AG04449 (cell line): ENCODE measurements around the gene PSG11.
"Not testable (repeated sequence)": the region's sequence is repeated elsewhere in the genome, so short reads cannot be mapped to it uniquely, and the experiment has no call there.

ENCODE experiments used
- CTCF ChIA-PET: fragments of 350-600 bp; formaldehyde crosslinking; extraction: SDS; loops from one replicate; lab custom pipeline; 2021; ENCODE audit warnings: antibody characterized with exemption; lab: Yijun Ruan, JAX
- POLR2A ChIA-PET: fragments of 400-600, 350-600 bp; formaldehyde crosslinking; extraction: SDS; loops from one replicate; lab custom pipeline; 2020; ENCODE audit warnings: antibody characterized with exemption, inconsistent platforms; lab: Yijun Ruan, JAX
- DNase-seq: peaks from one replicate; pipeline ENCODE4 v3.0.0-alpha.2; 2010; ENCODE audit warnings: low read depth, low spot score
- H3K4me3 ChIP-seq: 2 replicates; pipeline ENCODE4 v1.5.1; 2011; ENCODE audit warnings: low read depth, mild to moderate bottlenecking, control low read depth, low read length
- TF ChIP-seq, protein P1 (sequence below): IDR thresholded peaks from one replicate; pipeline ENCODE4 v1.5.1; 2011; ENCODE audit warnings: mild to moderate bottlenecking, moderate library complexity, low read length, control low read depth, inconsistent platforms; ENCODE audit not compliant: insufficient read depth; ENCODE audit errors: missing control alignments

The PSG11 gene

DNA sequence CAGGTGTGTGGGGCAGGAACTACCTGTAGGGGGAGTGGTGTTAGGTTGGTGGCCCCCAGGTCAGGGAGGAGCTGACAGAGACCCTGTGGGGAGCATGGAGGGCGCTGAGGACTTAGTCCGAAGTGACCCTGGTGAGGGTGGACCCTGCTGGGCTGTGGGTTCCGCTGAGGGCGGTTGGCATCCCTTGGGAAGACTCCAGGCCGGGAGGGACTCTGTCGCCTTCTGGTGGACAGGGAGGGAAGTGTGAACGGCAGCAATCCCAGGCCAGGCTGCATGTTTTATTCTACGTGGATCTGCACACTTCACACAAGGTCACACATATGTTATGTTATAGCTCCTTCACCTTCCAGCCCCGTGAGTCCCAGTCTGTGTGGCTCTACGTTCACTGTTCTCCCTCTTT is 1.7 kb upstream of the PSG11 start:
- TF ChIP-seq, protein P1, sequence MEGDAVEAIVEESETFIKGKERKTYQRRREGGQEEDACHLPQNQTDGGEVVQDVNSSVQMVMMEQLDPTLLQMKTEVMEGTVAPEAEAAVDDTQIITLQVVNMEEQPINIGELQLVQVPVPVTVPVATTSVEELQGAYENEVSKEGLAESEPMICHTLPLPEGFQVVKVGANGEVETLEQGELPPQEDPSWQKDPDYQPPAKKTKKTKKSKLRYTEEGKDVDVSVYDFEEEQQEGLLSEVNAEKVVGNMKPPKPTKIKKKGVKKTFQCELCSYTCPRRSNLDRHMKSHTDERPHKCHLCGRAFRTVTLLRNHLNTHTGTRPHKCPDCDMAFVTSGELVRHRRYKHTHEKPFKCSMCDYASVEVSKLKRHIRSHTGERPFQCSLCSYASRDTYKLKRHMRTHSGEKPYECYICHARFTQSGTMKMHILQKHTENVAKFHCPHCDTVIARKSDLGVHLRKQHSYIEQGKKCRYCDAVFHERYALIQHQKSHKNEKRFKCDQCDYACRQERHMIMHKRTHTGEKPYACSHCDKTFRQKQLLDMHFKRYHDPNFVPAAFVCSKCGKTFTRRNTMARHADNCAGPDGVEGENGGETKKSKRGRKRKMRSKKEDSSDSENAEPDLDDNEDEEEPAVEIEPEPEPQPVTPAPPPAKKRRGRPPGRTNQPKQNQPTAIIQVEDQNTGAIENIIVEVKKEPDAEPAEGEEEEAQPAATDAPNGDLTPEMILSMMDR, result peak; percentile 12
- DNase-seq, H3K4me3 ChIP-seq, POLR2A ChIA-PET: not testable (repeated sequence)
- CTCF ChIA-PET, result interaction anchor here (1.5 to 3.3 kb wide), 2 partner anchors 98 to 209 kb away, joined by 3 to 16 read pairs; no protein-coding TSS in a partner anchor

DNA sequence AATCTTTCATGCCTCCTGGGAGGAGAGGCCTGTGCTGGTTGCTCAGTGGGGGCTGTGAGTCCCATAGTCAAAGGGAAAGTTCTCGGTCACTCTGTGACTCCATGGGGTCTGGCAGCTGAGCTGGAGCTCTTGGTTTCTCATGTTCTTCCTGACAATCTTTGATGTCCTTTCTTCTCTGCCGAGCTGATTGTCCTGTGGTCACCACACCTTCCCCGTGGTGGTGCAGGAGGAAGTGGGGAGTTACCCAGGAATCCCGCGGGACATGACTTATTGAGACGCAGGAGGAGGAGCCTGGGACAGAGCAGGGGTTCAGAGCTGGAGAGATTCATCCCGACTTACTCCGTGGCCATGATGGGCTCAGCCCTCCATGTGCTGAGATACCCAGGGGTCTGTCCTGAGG is 792 bp upstream of the PSG11 start:
- CTCF ChIA-PET, result interaction anchor here (0.6 to 1.7 kb wide), 3 partner anchors 77 to 208 kb away, joined by 3 to 5 read pairs (median 3); no protein-coding TSS in a partner anchor

DNA sequence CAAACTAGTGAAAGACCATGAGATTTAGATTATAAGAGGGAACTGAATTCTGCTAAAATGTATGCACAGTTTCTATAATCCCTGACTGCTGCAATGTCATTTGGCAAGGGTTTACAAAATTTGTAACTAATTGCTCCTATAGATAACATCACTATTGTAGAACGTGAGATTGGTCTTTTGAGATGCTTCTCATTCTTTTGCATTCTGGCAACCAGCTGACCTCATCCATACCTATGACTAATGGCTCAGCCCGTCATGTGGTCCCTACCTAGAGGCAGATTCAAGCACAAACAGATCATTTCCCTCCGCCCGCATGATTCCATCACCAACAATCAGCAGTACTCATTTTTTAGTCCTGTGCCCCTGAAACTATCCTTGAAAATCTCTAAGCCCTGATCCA is 4.2 kb downstream of the PSG11 start:
- H3K4me3 ChIP-seq, POLR2A ChIA-PET: not testable (repeated sequence)
- CTCF ChIA-PET, result interaction anchor here (1.5 to 1.8 kb wide), 2 partner anchors 8 to 80 kb away, joined by 5 to 6 read pairs; no protein-coding TSS in a partner anchor
- DNase-seq, result peak; percentile 86

More for the DNA sequence above, 792 bp upstream of the PSG11 start:
- POLR2A ChIA-PET, H3K4me3 ChIP-seq, DNase-seq: not testable (repeated sequence)

DNA sequence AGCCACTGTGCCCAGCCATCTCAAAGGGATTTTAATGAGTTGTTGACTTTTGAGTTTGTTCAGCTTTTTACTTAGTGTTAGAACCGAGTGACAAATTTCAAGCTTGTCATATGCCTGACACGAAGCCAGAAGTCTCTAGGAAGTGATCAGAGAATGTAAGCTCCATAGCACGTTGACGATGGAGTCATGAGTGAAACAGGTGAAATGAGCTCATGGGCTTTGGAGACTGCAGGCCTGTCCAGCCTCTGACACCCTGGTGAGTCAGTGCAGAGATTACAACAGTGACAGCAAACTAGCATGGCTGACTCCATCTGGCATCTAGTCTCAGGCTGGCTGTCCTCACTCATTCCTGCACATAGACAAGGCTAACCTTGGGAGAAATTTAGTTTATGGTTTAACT is 4.6 kb downstream of the PSG11 start:
- CTCF ChIA-PET, result interaction anchor here (1.5 to 1.8 kb wide), 2 partner anchors 9 to 79 kb away, joined by 5 to 6 read pairs; no protein-coding TSS in a partner anchor
- POLR2A ChIA-PET, result interaction anchor here (0.7 kb wide), 1 partner anchor 57 kb away, joined by 3 read pairs; no protein-coding TSS in a partner anchor

DNA sequence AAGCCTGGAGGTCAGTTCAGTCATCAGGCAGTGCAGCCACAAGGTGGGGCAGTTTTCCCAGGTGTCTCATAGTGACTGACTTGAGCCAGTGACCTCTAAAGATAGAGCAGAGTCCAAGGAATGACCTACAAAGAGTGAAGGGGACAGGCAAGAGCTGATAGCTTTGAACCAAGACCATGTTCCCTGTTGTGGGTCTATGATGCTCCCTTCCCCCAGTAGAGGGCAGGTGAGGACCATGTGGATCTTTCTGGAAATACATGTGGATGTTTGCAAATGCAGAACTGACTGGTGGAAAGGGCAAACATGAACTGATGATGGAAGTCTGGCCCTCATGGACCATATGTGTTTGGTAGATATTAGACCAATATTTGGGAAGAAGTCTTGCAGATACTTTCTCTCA is 6.7 kb downstream of the PSG11 start:
- CTCF ChIA-PET, H3K4me3 ChIP-seq, POLR2A ChIA-PET, DNase-seq: not testable (repeated sequence)
- TF ChIP-seq, protein P1, result peak; percentile 6

More for the DNA sequence above, 4.6 kb downstream of the PSG11 start:
- DNase-seq, result peak; percentile 76
- H3K4me3 ChIP-seq, result not testable (repeated sequence)

DNA sequence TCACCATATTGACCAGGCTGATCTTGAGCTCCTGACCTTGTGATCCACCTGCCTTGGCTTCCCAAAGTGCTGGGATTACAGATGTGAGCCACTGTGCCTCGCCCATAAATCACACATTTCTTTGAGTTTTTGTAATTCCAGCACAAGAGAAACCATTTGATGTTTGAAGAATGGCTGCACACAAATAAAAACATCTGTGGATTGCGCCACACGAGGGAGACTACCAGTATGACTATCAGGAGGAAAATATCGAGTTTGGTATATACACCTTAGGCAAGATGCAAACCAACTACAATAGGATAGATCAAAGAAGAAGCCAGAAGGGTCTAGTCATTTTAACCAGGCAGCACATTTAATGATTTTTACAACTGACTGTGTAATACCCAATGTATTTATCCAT is 20.4 kb downstream of the PSG11 start:
- POLR2A ChIA-PET, CTCF ChIA-PET, H3K4me3 ChIP-seq, DNase-seq: not testable (repeated sequence)

DNA sequence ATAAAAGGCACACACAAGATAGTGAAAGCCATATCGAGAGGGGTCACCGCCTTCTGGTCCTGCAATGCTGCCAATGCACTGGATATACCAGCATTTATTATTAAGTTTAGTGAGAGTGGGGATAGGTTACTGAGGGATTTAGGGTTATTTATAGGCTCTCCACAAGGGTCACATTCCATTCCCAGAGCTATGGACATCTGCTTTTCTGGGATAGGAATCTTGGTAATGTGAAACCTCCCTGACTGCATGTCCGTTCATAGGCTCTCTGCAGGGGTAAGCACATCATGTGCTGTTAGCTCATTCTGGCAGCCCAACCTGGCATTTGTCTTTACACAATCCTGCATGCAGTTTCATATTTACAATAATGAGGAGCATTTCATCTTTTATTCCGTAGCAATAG is 21.4 kb downstream of the PSG11 start:
- POLR2A ChIA-PET, DNase-seq, H3K4me3 ChIP-seq: not testable (repeated sequence)
- CTCF ChIA-PET, result interaction anchor here (1.5 kb wide), 1 partner anchor 120 kb away, joined by 4 read pairs; no protein-coding TSS in a partner anchor

DNA sequence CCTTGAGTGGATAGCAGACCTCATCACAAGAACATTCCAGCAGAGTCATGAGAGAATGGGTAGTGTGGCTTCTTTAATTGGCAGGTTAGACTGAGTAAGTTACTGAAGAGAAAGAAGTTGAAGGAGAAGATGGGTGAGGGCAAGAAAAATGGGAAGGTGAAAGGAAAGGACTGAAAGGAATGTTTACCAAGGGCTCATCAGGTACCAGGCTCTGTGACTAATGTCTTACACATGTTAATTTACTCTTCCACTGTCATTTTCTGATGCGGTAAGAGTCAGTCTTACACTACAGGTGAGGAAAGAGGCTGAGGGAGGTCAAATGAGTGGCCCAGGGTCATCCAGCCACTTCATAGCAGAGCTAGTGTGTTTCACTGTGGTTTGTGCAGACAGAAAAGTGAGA is 22.6 kb downstream of the PSG11 start:
- CTCF ChIA-PET, result interaction anchor here (1.5 kb wide), 1 partner anchor 119 kb away, joined by 4 read pairs; no protein-coding TSS in a partner anchor
- POLR2A ChIA-PET, H3K4me3 ChIP-seq, DNase-seq: not testable (repeated sequence)

DNA sequence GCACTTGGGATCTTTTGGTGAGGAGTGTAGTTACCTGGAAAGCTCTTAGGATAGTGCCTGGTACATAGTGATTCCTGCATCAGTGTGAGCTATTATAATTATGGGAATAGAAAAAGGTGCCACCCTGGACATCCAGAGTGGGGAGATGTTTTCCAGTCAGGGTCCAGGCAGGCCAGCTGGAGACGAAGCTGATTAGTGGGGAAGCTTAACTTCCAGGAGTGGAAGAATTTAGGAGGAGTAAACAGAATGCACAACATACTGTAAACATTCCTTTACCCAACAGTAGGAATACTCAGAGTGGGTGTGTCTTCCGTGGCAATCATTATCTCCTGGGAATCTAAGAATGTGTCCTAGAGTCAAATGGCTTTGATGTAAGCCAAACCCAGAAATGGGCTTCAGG is 23.3 kb downstream of the PSG11 start:
- H3K4me3 ChIP-seq, POLR2A ChIA-PET, CTCF ChIA-PET, DNase-seq: not testable (repeated sequence)

DNA sequence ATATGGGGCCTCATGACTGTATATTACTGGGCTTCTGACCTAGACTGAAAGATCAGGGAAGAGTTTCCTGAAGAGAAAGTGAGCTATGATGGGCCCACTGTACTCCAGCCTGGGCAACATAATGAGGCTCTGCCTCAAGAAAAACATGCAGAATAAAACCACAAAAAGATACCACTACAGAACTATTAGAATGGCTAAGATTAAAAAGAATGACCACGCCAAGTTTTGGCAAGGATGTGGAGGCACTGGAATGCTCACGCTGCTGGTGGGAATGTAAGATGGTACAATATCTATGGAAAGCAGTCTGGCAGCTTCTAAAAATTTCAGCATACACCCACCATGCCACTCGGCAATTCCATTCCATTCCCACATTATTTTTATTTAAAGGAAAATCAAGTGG is 30.1 kb downstream of the PSG11 start:
- DNase-seq, POLR2A ChIA-PET, H3K4me3 ChIP-seq, CTCF ChIA-PET: not testable (repeated sequence)

DNA sequence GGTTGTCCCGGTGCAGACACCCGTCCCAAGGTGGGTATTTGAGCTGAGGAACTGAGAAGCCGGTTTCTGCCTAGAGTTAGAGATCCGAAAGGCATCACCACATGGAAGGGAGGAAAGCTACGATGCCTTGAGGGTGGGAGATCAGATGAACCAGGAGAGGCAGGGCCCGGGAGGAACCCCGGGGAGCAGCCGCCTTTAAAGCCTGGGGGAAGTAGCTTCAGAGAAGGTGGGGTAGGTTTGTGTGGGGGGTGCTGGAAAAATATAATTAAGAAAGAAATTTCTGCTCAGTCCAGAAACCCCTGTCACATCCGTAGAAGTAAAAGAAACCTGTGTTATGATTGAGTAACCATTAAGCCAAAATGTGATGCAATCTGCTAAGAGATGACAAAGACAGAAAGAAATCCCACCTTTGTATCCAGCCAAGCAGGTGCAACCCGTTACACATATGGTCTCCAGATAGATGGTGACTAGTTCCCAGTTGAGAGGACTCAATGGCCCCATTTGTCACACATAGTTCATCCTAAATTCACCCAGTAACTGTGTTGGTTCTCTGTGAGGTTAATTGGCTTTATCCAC is 34.2 kb downstream of the PSG11 start:
- DNase-seq, POLR2A ChIA-PET, H3K4me3 ChIP-seq, CTCF ChIA-PET: not testable (repeated sequence)
